K562 (cell line): ENCODE measurements around the gene HAPLN3. TPM values are rescaled to one million over a fixed set of nuclear protein-coding genes. Genes with fewer than 3 reads are reported as not detected.
A peak's percentile ranks its signal among the peaks of the same experiment; 100 is the strongest.

Experiments
- ARID2 ChIP-seq: fragments of 450-650 bp; IDR thresholded peaks from 2 replicates; pipeline ENCODE4 v1.6.1; 2017; ENCODE audit warnings: antibody characterized with exemption, mild to moderate bottlenecking
- ESRRB ChIP-seq: fragments of 250-450 bp; sonication (Bioruptor Pico); IDR thresholded peaks from 2 replicates; pipeline ENCODE4 v1.5.0; 2020; ENCODE audit warnings: mild to moderate bottlenecking, moderate library complexity, borderline replicate concordance
- HOXB6 ChIP-seq: fragments of 250-450 bp; sonication (Bioruptor Pico); IDR thresholded peaks from 2 replicates; pipeline ENCODE4 v1.5.1; 2022; ENCODE audit warnings: mild to moderate bottlenecking, borderline replicate concordance
- KLF1 ChIP-seq: fragments of 450-650 bp; IDR thresholded peaks from 2 replicates; pipeline ENCODE4 v1.6.1; 2016; ENCODE audit warnings: missing genetic modification characterization, missing compliant biosample characterization
- LARP7 ChIP-seq: fragments of 450-650 bp; IDR thresholded peaks from 2 replicates; pipeline ENCODE4 v1.6.1; 2016
- NRF1 ChIP-seq, 2 experiments: fragments of 450-650 bp; IDR thresholded peaks in 1 of 2; conservative IDR thresholded peaks in 1 of 2; 2 replicates each; pipeline ENCODE4 v1.6.1; 2014; ENCODE audit warnings: mild to moderate bottlenecking in 2 of 2
- RBFOX2 ChIP-seq: fragments of 200-400 bp; formaldehyde crosslinking; IDR thresholded peaks from 2 replicates; pipeline ENCODE4 v1.6.1; 2017; ENCODE audit warnings: low read depth, mild to moderate bottlenecking, low read length, moderate library complexity
- RFX1 ChIP-seq: fragments of 450-650 bp; IDR thresholded peaks from 2 replicates; pipeline ENCODE4 v1.6.1; 2016; ENCODE audit warnings: mild to moderate bottlenecking, moderate library complexity
- TBP ChIP-seq: optimal IDR thresholded peaks from 2 replicates; pipeline ENCODE3; 2011; ENCODE audit warnings: low read depth, low read length, improper control_type of control experiment
- TCF7 ChIP-seq: sonication (generic); IDR thresholded peaks from 2 replicates; pipeline ENCODE4 v1.6.1; 2016; ENCODE audit warnings: antibody characterized with exemption, borderline replicate concordance
- THRA ChIP-seq: fragments of 450-650 bp; IDR thresholded peaks from 2 replicates; pipeline ENCODE4 v1.6.1; 2017; ENCODE audit warnings: mild to moderate bottlenecking, moderate library complexity
- YY1 ChIP-seq, 3 experiments: IDR thresholded peaks; 2 replicates each; pipeline ENCODE4 v1.6.1; 2011; ENCODE audit warnings: low read length in 2 of 3, mild to moderate bottlenecking in 2 of 3, moderate library complexity in 2 of 3, borderline replicate concordance in 1 of 3, control low read depth in 1 of 3, low read depth in 1 of 3; ENCODE audit not compliant: insufficient read depth in 3 of 3, insufficient replicate concordance in 2 of 3, control insufficient read depth in 1 of 3, insufficient read length in 1 of 3; ENCODE audit errors: extremely low read depth in 1 of 3
- ZBTB11 ChIP-seq, 3 experiments: fragments of 200-800 bp in 1 of 3; fragments of 250-450 bp in 1 of 3; fragments of 450-650 bp in 1 of 3; sonication (Bioruptor Pico) in 1 of 3; sonication (Bioruptor generic) in 1 of 3; formaldehyde crosslinking in 1 of 3; IDR thresholded peaks; 2 replicates each; pipeline versions ENCODE4 v1.6.1 to v1.8.0; 2016 to 2022; ENCODE audit warnings: mild to moderate bottlenecking in 2 of 3, missing genetic modification characterization in 2 of 3, missing compliant biosample characterization in 1 of 3, moderate library complexity in 1 of 3
- ZBTB2 ChIP-seq: fragments of 450-650 bp; IDR thresholded peaks from 2 replicates; pipeline ENCODE4 v1.6.1; 2016; ENCODE audit warnings: antibody characterized with exemption
- ZNF12 ChIP-seq: sonication (generic); formaldehyde crosslinking; IDR thresholded peaks from 2 replicates; pipeline ENCODE4 v1.4.0; 2020; ENCODE audit warnings: mild to moderate bottlenecking, missing genetic modification reagents
- ZNF445 ChIP-seq: fragments of 250-450 bp; sonication (Bioruptor Pico); IDR thresholded peaks from 2 replicates; pipeline ENCODE4 v1.4.0; 2020; ENCODE audit warnings: low read depth, mild to moderate bottlenecking, moderate library complexity
- ZNF77 ChIP-seq: fragments of 250-450 bp; sonication (Bioruptor Pico); IDR thresholded peaks from 2 replicates; pipeline ENCODE4 v1.5.0; 2020
- polyA plus RNA-seq, 8 experiments: library from polyadenylated mRNA; depleted of rRNA in 4 of 8; stranded (reverse) in 5 of 8; unstranded in 3 of 8; fragments of >200 nt; fragmentation: Nextera tagmentation in 2 of 8; fragmentation: Illumina TruSeq in 1 of 8; extraction: Ambion mirVana in 2 of 8; extraction: Trizol in 1 of 8; gene quantifications; 2 replicates each; pipeline versions ENCODE4 v1.2.1 to v1.2.3, GENCODE V29; 2011 to 2014; ENCODE audit warnings: inconsistent platforms in 1 of 8, missing spikeins in 1 of 8
- total RNA-seq, 7 experiments: library from RNA; depleted of rRNA in 6 of 7; stranded (reverse); fragments of >200 nt in 6 of 7; fragmentation: Illumina TruSeq in 2 of 7; extraction: Trizol in 2 of 7; gene quantifications; 2 replicates each; pipeline versions ENCODE4 v1.2.1 to v1.2.3, GENCODE V29; 2011 to 2021; ENCODE audit warnings: low replicate concordance in 1 of 7
- TF ChIP-seq, protein P1 (sequence below): fragments of 250-450 bp; sonication (Bioruptor Pico); IDR thresholded peaks from 2 replicates; pipeline ENCODE4 v1.6.1; 2021; ENCODE audit warnings: mild to moderate bottlenecking
- TF ChIP-seq, protein P2 (sequence below): fragments of 450-650 bp; formaldehyde crosslinking; conservative IDR thresholded peaks from 2 replicates; pipeline ENCODE4 v1.4.0; 2022; ENCODE audit warnings: mild to moderate bottlenecking, missing genetic modification characterization

Gene HAPLN3
- total and polyA plus RNA-seq, 9 of the 15 experiments (the other 6 are each of a cell fraction or from before 2014, with no cell fraction given) = 0.04 to 2.4 (median 0.65) TPM

DNA sequence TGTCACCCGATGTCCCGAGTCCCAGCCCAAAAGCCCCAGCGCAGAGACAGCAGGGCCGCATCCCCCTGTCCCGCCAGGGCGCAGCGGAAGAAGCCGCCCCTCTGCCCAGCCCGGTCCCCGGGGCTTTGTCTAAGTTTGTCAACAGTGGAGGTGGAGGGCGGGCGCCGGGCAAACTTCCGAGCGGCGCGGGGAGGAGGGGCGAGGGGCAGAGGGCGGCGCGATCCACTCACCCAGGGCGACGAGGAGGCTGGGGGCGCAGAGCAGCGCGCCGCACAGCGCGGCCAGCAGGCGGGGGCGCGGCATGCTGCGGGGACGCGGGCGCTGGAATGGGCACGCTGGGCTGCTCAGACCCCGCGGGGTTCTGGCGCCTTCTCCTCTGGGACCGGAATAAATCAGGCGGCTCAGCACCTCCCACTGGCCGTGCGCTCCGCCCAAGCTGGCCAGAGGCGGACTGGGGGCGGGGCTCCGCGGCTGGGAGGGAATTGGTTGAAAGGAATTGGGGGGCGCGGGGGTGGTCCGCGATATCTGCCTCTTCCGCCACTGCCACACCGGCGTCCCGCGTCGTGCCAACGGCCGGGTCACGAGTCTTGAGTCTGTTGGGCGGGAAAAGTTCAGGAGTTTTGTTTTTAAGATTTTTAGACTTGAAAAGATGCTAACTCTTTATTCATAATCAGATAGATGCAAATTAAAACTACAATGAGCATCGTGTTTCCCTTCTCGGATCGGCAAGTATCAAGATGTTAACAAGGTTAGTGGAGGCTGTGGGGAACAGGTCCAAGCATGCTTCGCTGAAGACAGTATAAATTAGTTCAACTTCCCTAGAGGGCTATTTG lies 17.9 kb upstream of the HAPLN3 start, which contains the start of gene MFGE8 (continued):
- no peak for TF ChIP-seq TCF7
- TF ChIP-seq LARP7 = no peak
- no peak for TF ChIP-seq THRA
- TF ChIP-seq YY1 (IDR thresholded peaks at IDR 0.05; ENCODE audit: borderline replicate concordance in 1 of 3, control insufficient read depth in 1 of 3, extremely low read depth in 1 of 3, insufficient read depth in 3 of 3, insufficient read length in 1 of 3, insufficient replicate concordance in 2 of 3, low read depth in 1 of 3, low read length in 2 of 3) = peak in 2 of 3 experiments; percentile 19 to 44
- TF ChIP-seq, protein P1, sequence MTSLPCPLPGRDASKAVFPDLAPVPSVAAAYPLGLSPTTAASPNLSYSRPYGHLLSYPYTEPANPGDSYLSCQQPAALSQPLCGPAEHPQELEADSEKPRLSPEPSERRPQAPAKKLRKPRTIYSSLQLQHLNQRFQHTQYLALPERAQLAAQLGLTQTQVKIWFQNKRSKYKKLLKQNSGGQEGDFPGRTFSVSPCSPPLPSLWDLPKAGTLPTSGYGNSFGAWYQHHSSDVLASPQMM (CRISPR knock-in tag) = no peak
- peak; percentile 87 for TF ChIP-seq TBP
- no peak for TF ChIP-seq ZNF77 (CRISPR knock-in tag)
- TF ChIP-seq, protein P2, sequence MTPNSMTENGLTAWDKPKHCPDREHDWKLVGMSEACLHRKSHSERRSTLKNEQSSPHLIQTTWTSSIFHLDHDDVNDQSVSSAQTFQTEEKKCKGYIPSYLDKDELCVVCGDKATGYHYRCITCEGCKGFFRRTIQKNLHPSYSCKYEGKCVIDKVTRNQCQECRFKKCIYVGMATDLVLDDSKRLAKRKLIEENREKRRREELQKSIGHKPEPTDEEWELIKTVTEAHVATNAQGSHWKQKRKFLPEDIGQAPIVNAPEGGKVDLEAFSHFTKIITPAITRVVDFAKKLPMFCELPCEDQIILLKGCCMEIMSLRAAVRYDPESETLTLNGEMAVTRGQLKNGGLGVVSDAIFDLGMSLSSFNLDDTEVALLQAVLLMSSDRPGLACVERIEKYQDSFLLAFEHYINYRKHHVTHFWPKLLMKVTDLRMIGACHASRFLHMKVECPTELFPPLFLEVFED (CRISPR knock-in tag) = no peak
- no peak for TF ChIP-seq KLF1
- no peak for TF ChIP-seq ZBTB11 (CRISPR knock-in tag; IDR thresholded peaks at IDR 0.05)
- no peak for TF ChIP-seq ARID2
- no peak for TF ChIP-seq HOXB6 (CRISPR knock-in tag)
- TF ChIP-seq ESRRB (CRISPR knock-in tag) = no peak
- TF ChIP-seq ZNF445 (CRISPR knock-in tag) = no peak
- 0 out of 2 replicates have a peak, but pooled peaks have one; percentile 15 for TF ChIP-seq ZBTB2
- peak in 1 of 2 experiments; percentile 55 for TF ChIP-seq NRF1 (conservative IDR thresholded peaks at IDR 0.05 in 1 of 2, IDR thresholded peaks at IDR 0.05 in 1 of 2)
- peak; percentile 91 for TF ChIP-seq RBFOX2
- TF ChIP-seq RFX1 = no peak
- no peak for TF ChIP-seq ZNF12 (CRISPR knock-in tag)
